ENCODE data around the gene MAST2. TPM values are rescaled to one million over a fixed set of nuclear protein-coding genes. Genes with fewer than 3 reads are reported as not detected.

The MAST2 gene
- total RNA-seq, 1 donor, result 34.5 TPM

DNA sequence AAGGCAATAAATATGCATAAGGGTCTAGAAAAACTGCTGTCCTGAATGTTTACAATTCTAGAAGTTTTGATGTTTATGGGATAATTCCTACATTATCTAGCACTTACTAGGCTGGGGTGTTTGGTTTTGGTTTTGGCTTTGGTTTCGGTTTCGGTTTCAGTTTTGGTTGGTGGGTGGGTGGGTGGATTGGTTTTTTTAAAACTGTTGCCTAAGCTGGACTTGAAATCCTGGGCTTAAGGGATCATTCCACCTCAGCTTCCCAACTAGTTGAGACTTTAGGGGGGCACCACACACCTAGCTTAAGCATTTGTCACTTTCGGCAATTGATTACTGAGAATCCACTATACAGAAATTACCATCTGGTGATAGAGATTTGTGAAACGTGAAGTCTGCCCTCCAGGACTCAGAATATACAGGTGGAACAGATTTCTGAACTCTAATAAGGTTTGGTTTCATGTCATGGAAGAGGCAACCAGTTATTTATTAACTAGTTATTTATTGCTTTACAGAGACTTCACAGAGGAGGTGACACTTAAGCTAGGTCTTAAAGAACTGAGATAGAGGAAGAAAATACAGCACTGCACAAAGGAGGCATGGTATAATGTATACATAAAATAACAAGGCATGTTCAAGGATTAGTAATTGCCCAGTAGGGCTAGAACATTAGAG, 259.4 kb downstream of the MAST2 start:
- peak overlapping the region; percentile 53 for H3K4me3 ChIP-seq (ENCODE audit: low read depth, low read length)
- DNase-seq (ENCODE audit: low read depth), result peak; percentile 73
- TF ChIP-seq, protein P1, sequence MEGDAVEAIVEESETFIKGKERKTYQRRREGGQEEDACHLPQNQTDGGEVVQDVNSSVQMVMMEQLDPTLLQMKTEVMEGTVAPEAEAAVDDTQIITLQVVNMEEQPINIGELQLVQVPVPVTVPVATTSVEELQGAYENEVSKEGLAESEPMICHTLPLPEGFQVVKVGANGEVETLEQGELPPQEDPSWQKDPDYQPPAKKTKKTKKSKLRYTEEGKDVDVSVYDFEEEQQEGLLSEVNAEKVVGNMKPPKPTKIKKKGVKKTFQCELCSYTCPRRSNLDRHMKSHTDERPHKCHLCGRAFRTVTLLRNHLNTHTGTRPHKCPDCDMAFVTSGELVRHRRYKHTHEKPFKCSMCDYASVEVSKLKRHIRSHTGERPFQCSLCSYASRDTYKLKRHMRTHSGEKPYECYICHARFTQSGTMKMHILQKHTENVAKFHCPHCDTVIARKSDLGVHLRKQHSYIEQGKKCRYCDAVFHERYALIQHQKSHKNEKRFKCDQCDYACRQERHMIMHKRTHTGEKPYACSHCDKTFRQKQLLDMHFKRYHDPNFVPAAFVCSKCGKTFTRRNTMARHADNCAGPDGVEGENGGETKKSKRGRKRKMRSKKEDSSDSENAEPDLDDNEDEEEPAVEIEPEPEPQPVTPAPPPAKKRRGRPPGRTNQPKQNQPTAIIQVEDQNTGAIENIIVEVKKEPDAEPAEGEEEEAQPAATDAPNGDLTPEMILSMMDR (IDR thresholded peaks at IDR 0.05; ENCODE audit: insufficient read depth, low read depth, low read length), result no peak

DNA sequence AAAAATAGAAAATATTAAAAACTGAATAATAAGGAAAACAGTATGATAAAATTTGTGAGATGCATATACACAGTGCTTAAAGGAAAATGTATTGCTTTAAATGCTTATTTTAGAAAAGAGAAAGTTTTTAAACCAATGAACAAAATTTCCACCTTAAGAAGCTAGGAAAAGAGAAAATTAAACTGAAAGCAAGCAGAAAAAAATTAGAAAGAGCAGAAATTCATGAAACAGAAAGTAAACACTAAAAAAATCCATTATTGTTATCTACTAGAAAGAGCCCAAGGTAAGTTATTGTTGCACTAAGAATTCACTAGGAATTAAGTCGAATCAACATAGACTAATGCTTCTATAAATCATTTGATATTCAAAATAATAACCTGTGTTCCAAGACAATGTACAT, 261.3 kb downstream of the MAST2 start:
- TF ChIP-seq, protein P1 (IDR thresholded peaks at IDR 0.05; ENCODE audit: insufficient read depth, low read depth, low read length), result no peak
- H3K4me3 ChIP-seq (ENCODE audit: low read depth, low read length), result no peak overlapping the region
- DNase-seq (ENCODE audit: low read depth), result no peak

DNA sequence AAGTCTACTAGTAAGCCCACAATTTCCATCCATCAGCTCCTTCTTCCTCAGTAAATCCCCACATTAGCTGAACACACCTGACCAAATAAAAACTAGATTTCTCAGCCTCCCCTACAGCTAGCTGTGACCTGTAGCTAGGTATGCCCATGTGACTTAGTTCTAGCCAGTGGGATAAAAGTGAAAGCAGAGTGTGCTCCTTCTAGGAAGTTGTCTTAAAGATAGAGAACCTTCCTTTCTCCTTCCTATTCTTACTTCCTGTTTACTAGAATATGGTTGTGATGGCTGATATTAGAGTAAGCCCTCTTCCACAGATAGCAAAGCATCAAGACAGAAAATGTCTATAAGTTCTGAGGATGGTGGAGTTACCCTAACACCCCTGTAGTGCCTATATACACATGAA, 262.0 kb downstream of the MAST2 start:
- TF ChIP-seq, protein P1 (IDR thresholded peaks at IDR 0.05; ENCODE audit: insufficient read depth, low read depth, low read length), result no peak
- no peak for DNase-seq (ENCODE audit: low read depth)
- no peak overlapping the region for H3K4me3 ChIP-seq (ENCODE audit: low read depth, low read length)

DNA sequence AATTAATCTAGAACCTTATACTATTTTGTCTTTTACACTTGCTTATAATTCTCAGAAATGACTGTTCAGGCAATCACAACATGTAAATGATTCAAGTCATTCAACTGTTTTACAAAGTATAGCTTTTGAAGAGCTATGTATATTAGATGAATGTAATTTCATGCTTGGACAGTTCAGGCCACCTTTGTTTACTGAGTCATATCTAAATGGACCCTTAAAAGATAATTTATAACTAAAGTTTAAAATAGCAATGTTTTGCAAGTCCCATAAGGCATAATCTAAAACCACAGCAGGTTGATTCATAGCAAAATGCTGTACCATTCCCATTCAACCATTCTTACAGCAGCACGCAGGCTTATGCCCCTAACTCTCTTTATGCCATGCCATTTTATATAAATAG, 264.2 kb downstream of the MAST2 start:
- TF ChIP-seq, protein P1 (IDR thresholded peaks at IDR 0.05; ENCODE audit: insufficient read depth, low read depth, low read length), result no peak
- no peak overlapping the region for H3K4me3 ChIP-seq (ENCODE audit: low read depth, low read length)
- no peak for DNase-seq (ENCODE audit: low read depth)

DNA sequence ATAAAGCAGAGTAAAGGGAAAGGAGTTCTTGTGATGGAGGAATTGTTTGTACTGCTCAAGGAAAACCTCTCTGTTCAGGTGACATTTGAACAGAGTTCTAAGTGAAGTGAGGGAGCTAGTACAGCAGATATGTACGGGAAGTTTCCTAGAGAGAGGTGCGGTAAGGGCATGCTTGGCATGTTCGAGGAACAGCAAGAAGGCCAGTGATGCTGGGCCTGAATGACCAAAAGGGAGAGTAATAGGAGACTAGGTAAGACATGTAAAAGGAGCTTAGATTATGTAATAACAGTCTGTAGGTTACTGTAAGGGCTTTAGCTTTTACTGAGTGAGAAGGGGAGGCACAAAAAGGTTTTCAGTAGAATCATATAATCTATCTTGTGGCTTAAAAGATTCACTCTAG, 265.1 kb downstream of the MAST2 start:
- no peak overlapping the region for H3K4me3 ChIP-seq (ENCODE audit: low read depth, low read length)
- no peak for DNase-seq (ENCODE audit: low read depth)
- TF ChIP-seq, protein P1 (IDR thresholded peaks at IDR 0.05; ENCODE audit: insufficient read depth, low read depth, low read length), result no peak

DNA sequence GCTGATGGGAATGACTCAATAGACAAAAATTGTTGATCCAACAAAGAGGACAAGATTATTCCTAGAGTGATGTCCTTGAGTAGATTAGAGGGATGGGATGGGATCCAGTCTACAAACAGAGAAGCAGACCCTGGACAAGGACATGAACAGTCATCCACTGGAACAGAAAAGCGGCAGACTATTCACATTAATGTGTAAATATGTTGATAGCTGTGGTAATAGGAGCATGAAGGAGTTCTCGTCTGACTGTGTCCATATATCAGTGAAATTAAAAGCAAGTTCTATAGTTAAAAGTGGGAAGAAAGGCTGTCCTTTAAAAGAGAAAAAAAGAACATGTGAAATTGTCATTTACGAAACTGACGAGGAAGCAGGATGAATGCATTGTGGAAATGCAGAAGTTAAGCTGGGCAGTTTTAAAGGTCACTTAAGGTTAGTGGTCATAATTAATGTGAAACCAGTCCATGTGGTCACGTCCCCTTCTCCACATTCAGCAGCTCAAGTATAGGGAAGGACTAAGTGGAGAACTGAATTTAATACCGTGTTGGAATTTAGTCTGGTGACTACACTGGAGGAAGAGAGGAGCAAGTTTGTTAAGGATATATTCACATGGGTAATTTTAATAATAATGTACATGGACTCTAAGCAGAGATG, 266.9 kb downstream of the MAST2 start:
- DNase-seq (ENCODE audit: low read depth), result no peak
- no peak overlapping the region for H3K4me3 ChIP-seq (ENCODE audit: low read depth, low read length)
- TF ChIP-seq, protein P1 (IDR thresholded peaks at IDR 0.05; ENCODE audit: insufficient read depth, low read depth, low read length), result no peak
